HG03196 (cell line): ENCODE measurements around the gene FASLG.
"Not testable (repeated sequence)": the region's sequence is repeated elsewhere in the genome, so short reads cannot be mapped to it uniquely, and the experiment has no call there.

Source experiments
- ATAC-seq: cut with Tn5 transposase; IDR thresholded peaks from one replicate; pipeline ENCODE4 v1.9.1; 2021; ENCODE audit not compliant: unreplicated experiment

FASLG gene

DNA sequence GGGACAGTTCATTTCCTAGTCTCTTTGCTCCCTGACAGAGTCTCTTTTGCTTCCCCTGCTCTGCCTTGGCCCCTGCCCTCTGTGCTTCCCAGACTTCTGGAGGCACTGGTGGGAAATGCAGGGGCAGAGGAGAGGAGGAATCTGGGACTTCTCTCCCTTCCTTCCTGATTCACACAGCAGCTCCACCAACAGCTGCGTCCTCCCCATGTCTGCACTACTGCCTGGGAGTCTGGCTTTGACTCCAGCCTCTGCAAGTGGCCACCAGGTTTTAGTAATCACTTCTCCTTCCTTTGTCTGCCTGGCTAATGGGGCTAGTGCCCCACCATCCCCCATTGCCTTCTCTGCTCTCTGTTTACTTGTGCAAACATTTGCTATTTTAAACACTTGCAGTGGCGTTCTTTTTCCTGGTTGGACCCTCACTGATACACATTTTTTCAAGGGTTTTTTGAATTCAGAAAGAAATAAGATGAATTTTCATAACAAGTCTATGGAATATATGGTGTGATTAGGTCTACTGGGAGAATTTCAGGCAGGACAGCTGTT is 21.9 kb downstream of the FASLG start:
- no peak for ATAC-seq

DNA sequence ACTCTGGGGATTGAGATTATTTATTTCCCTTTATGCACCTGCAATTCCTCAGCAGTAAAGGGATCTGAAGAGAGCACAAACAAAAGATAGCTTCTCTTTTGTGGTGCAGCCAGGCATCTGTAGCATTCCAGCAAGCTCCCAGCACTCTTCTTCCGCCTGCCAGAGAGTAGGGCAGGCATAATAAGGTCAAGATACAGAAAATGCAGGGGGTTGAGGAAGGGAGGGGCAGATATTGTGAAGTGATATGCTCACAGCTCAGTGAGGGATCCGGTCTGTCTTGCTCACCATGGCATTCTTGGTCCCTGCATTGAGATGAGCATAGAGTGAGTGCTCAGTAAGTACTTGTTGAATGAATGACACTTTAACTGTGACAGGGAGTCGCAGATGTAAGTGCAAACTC is 23.9 kb downstream of the FASLG start:
- no peak for ATAC-seq

DNA sequence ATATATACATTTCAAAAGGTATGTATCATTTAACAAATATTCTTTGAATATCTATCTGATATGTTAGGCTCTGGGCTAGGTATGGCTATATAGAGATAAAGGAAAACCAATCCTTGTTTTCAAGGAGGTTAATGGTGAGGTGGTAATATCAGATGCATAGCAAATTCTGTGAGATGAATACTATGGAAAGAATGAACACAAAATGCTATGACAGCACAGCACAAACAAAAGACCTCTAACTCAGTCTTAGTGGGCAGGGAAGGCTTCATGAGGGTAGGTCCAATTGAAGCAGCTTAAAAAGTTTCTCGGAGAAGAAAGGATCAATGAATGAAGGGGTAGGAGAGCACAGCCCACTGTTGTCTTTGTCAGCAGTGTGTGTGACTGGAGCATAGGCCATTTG is 27.2 kb downstream of the FASLG start:
- ATAC-seq: no peak

DNA sequence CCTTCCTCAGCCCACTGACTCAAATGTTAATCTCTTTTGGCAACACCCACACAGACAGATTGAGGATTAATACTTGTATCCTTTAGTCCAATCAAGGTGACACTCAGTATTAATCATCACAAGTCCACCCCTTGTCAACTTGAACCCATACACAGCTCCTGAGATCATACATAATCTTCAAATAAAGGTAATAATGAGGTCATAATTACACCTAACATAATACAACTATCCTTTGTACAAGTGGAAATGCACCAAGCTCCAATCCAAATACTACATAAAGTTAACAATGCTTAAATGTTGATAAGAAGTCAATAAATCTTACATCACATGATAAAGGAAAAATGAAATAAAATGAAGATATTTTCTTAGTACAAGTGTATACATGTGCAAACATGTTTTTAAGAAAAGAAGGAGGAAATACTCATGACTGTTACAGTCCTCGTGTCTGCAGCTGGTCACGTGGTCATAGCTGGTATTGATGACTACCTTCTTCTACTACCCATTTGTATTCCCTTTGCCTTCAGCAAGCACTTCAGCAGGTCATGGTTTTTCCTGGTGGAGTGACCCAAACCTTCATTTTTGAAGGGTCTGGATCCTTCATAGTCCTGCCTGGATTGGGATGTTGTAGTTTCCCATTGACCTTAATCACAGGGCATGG is 29.7 kb downstream of the FASLG start:
- ATAC-seq: not testable (repeated sequence)

DNA sequence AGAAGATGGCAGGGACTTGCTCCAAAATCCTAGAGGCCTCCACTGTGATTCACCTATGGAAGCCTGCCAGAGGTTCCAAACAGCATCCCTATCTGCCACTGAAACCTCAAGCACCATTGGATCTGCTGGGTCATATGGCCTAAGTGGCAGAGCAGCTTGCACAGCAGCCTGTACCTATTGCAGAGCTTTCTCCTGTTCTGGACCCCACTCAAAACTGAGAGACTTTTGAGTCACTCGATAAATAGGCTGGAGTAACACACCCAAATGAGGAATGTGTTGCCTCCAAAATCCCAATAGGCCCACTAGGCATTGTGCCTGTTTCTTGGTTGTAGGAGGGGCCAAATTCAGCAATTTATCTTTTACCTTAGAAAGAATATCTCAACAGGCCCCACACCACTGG is 32.0 kb downstream of the FASLG start:
- ATAC-seq: not testable (repeated sequence)

DNA sequence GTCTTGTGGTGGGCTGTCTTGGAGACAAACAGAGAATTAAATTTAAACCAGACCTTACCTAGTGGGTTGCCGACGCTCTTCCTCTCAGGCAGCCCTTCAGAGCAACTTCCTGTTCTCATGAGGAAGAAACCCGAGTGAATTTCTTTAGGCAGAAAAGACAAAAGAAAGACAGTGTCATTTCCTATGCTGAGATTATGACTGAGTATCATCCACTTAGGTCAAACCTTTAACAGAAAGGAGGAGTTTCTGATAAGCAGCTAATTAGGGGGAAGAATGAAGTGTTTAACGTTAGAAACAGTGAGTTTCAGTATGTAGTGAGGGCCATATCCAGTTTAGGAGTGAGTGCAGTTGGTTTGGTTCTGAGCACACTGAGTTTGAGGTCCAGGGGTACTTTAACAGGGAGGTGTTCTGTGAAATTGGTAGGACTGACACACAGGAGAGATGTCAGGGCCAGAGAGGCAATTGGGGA is 38.7 kb downstream of the FASLG start:
- ATAC-seq: no peak

DNA sequence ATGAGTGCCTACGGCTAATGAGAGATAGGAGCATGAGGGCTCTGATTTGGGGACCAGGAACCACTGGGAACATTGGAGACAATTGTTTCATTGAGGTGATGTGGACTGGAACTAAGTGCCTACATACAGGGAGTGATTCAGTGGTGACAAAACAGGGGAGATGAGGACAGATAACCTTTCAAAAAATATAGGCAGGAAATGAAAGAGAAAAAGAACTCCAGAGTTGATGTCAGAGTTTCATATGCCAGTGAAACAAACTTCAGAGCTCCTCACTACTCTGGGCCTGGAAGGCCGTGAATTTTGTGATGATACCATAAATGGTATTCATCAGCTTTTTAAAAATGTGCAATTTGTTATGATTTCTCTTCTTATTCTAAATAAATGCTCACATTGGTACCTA is 39.3 kb downstream of the FASLG start:
- ATAC-seq: peak; percentile 43

DNA sequence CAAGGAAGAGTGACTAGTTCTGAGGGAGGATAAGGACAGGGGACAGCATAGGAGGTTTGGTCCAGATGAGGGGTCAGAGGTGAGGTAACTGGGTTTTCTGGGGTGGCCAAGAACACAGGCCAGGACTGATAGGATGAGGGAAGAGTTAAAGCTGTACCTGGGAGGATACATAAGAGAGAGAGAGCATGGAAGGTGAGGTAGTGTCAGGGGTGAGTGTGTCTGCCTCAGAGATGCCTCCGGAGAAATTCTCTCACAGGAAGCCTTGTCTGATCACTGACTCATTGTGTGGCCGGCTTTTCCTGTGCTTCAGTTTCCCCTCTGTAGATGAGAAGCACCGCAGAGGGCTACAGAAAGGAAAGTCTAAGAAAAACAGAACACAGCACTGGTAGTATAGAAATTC is 40.2 kb downstream of the FASLG start:
- peak; percentile 81 for ATAC-seq

DNA sequence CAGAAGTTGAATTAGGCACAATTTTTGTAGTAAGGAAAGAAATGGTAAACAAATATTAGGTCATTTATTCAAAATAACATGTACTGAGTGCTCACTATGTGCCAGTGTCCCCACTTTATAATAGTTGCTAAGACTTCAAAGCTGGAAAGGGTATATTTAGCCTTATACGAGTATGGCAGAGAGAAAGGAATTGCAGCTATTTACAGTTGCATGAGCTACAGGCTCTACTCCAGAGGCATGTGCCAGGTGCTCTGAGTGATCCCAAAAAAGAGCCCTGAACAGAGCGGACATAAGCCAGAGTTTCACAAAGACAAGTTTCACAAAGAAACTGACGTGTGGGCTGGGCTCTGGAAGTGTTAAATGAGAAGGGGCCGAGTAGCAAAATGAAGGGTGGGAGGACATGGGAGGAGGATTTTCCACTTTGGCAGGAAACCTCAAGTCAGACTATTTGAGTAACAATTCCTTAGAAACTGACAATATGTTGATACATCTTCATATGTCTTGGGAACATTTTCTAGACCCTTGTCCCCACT is 40.9 kb downstream of the FASLG start:
- no peak for ATAC-seq

DNA sequence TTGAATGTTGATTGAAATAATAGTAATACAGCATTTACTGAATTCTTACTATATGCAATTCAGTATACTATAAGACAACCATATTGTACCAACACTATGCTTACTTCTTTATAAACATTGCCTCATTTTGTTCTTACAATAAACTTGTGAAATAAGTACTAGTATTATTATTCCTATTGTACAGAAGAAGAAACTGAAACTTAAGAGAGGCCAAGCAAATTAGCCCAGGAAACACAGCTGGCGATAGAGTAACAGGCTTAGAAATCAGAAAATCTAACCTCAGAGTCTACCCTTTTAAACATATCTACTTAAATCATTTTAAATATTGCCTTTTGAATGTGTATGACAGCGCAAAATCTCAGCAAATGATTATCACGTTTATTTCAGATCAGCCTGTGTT is 41.7 kb downstream of the FASLG start:
- no peak for ATAC-seq

DNA sequence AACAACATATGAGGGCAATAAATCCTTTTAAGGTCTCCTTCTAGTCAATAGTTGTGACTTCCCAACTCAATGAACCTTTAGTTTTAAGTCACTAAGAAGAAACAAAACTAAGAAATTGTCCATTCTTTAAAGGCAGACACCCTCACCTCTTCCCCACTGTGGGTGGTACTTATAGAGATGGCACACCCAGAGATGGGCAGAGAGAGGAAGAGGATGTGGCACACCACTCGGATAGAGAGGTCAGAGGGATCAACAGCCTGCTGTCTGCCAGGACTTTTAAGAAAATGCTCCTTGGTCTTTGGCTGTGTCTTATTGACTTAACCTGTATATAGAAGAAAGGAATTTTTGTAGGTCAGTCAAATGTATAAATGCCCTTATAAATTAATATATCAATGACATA is 45.1 kb downstream of the FASLG start:
- ATAC-seq: no peak

DNA sequence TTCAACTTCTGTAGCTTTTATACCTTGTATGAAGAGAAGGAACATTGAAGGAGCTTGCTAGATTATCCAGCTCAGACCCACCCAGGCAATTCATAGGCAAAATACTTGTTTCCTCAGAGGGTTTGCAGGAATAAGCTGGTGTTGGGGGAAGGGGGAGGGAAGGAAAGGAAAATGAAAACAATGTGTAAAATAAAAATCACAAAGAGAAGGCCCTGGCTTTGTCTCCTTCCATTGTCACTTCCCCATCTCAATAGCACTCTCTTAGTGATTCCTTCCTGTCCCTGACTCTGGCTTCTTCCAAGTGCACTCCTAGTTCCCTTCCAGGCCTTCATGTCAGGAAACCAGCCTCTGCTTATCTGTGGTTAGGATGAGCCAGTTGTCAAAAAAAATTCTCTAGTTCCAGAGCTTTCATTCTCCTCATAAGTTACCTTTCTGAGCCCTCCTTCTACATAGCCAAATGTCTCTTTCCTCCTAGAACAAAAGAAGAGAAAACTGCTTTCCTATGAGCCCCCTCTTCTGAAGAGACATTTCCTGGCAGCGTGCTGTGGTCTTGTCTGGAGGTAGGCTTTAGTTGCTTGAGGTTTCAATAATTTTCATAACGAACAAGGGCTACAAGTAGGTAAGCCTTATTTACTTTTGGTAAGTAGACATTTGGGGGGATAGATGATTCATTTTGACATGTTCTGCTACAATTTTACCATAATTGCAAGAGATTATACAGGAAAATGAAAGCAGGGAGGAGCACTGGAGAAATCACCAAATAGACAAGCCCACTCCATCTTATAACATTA is 45.7 kb downstream of the FASLG start:
- ATAC-seq: no peak

DNA sequence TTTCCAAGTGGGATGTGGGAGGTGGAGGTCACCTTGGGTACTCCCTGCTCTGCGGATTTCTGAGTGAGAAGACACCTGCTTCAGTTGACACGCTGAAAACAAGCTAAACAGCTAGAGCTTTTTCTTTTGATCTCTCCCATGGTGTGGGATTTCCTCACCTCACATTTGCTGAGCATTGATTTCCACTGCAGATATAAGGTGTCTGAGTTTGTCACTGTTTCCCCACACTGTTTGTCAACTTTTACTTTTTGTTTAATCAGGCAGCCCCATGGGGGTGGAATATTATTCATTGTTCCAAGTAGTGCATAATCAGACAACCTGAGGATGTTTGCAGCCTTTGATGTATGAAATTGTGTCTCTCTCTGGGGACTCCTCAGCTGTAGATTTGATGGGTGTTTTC is 49.5 kb downstream of the FASLG start:
- no peak for ATAC-seq

DNA sequence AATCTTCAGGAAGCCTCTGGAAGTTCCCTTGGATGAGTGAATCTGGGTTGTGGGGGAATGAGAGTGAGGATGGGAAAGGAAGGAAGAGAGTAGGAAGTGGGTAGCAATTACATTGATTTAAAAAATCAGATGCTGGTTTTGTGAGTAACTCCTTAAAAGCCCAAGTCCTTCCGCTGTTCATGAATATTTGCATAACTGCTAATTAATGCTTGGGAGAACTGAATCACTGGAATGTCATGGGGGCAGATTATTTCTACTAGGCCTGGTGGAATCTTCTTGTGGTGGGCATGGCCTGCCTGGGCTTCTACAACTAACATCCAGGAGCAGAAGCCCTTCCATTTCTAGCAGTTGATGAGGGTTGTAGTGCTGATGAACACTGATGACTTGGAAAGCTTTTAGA is 52.7 kb downstream of the FASLG start:
- ATAC-seq: no peak

DNA sequence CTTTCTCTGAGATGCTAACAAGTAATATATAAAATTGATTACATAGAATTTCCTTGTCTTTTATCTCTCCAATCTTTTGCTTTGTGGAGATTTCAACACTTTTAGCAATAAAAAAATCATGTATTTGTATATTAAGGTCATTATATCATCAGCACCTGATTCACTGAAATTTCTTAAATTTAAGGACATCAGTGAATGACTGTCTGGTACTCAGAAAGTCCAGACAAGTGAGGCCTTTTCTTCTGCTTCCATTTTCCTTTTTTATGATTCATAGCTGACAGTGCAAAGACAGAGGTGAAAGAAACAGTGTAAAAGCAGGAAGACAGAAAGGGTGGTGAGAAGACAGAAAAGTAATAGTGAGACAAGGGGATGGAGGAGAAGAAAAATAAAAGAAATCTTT is 54.6 kb downstream of the FASLG start:
- ATAC-seq: no peak
